Esophagus squamous epithelium (tissue), 4 donors: ENCODE data around the gene DOK6.

Experiments used
- CTCF ChIP-seq, 6 experiments: fragments of 450-650 bp in 4 of 6; fragments of 200-600 bp in 2 of 6; sonication (generic) in 2 of 6; IDR thresholded peaks; one replicate each; pipeline ENCODE4 v1.5.1; 2016 to 2019; ENCODE audit warnings: antibody characterized with exemption in 6 of 6, mild to moderate bottlenecking in 4 of 6, moderate library complexity in 4 of 6
- POLR2A ChIP-seq, 4 donors: fragments of 450-650 bp; IDR thresholded peaks; one replicate each; pipeline ENCODE4 v1.6.1; 2017; ENCODE audit warnings: antibody characterized with exemption in 4 of 4, mild to moderate bottlenecking in 4 of 4, moderate library complexity in 3 of 4

- TF ChIP-seq CTCF (IDR thresholded peaks at IDR 0.05) (no peak), POLR2A (IDR thresholded peaks at IDR 0.05) (no peak)
Measured at GRCh38 chr18:69494841-69495240, 94.2 kb downstream of the DOK6 start.
